Neural progenitor cell (in vitro differentiated cells): ENCODE results near the gene CGB5.

Source experiments
- CTCF ChIP-seq: fragments of 200-600 bp; sonication (generic); IDR thresholded peaks from 2 replicates; pipeline ENCODE4 v1.5.1; 2017; ENCODE audit warnings: antibody characterized with exemption, mild to moderate bottlenecking
- EZH2 ChIP-seq: fragments of 200-600 bp; sonication (generic); IDR thresholded peaks from 2 replicates; pipeline ENCODE4 v1.6.1; 2017; ENCODE audit warnings: antibody characterized with exemption, mild to moderate bottlenecking, moderate library complexity

GRCh38 chr19:49080392-49080791 lies 36.7 kb downstream of the CGB5 start:
- TF ChIP-seq CTCF (no peak), EZH2 (no peak)
